ENCODE measurements around the gene ZCCHC14. TPM values are rescaled to one million over a fixed set of nuclear protein-coding genes. Genes with fewer than 3 reads are reported as not detected.

ZCCHC14 gene
- total and polyA plus RNA-seq, 2 of the 8 experiments (the other 6 are each of a cell fraction or from before 2014, with no cell fraction given), result 8.2 to 28.2 TPM

- Histone ChIP-seq H3K79me1 (ENCODE audit: low read depth, low read length) (no peaks in the 10 kb centered on the region; the same call in 1 of the 2 replicates), H3K23me2 (ENCODE audit: low read depth, low read length) (no peaks in the 10 kb centered on the region), H3K27ac (ENCODE audit: low read depth, low read length) (no peak overlapping the region), H4K20me1 (replicated peaks in 1 of 2; ENCODE audit: control insufficient read depth in 1 of 2, insufficient read depth in 2 of 2, low read length in 2 of 2) (peaks cover 3 to 10% of the 10 kb centered on the region in 2 experiments), H3K14ac (ENCODE audit: insufficient read length) (no peak overlapping the region), H2BK120ac (replicated peaks; ENCODE audit: low read depth, low read length) (no peak overlapping the region), H4K91ac (replicated peaks; ENCODE audit: insufficient read length, low read length) (peak overlapping the region; percentile 5), H2AFZ (ENCODE audit: low read length) (no peak overlapping the region), H3K27me3 (replicated peaks in 1 of 4; ENCODE audit: control insufficient read depth in 3 of 4, extremely low read depth in 1 of 4, insufficient read depth in 3 of 4, low read length in 3 of 4) (no peaks in the 10 kb centered on the region), H3K56ac (replicated peaks; ENCODE audit: insufficient read length, low read depth, low read length) (no peak overlapping the region), H3K18ac (ENCODE audit: extremely low read depth, low read length) (no peak overlapping the region; the same call in 1 of the 2 replicates), H4K8ac (ENCODE audit: extremely low read depth, insufficient read depth, low read length) (no peak overlapping the region), H3K4me1 (replicated peaks in 1 of 4; ENCODE audit: control insufficient read depth in 3 of 4, insufficient read depth in 4 of 4, low read length in 3 of 4) (peaks cover 5 to 17% (median 11%) of the 10 kb centered on the region in 4 experiments), H3K9ac (replicated peaks in 1 of 4; ENCODE audit: extremely low read depth in 1 of 4, low read depth in 3 of 4, low read length in 3 of 4) (no peak overlapping the region), H2BK20ac (ENCODE audit: low read length) (no peak overlapping the region), H3K36me3 (ENCODE audit: control insufficient read depth in 2 of 4, insufficient read depth in 4 of 4, low read length in 3 of 4) (peaks cover 0 to 3% (median 1%) of the 10 kb centered on the region in 4 experiments; a peak in 3 of 8 replicates), H2BK12ac (ENCODE audit: low read depth, low read length) (no peak overlapping the region), H4K5ac (ENCODE audit: insufficient read length, low read depth, low read length) (no peak overlapping the region), H3K9me3 (ENCODE audit: insufficient read depth in 2 of 2, low read depth in 1 of 2, low read length in 1 of 2) (no peaks in the 10 kb centered on the region), H3K4ac (replicated peaks; ENCODE audit: insufficient read length, low read depth, low read length) (no peak overlapping the region), H3K23ac (ENCODE audit: insufficient read length) (no peak overlapping the region), H2AK5ac (ENCODE audit: low read depth, low read length) (no peak overlapping the region), H3K4me2 (ENCODE audit: insufficient read depth in 1 of 2, low read depth in 2 of 2, low read length in 2 of 2) (peak overlapping the region; percentile 34 to 46; a peak in 2 of 4 replicates), H3K4me3 (ENCODE audit: extremely low read depth in 1 of 4, insufficient read depth in 2 of 4, low read depth in 3 of 4, low read length in 4 of 4) (no peak overlapping the region), H3K79me2 (ENCODE audit: control insufficient read depth in 1 of 2, insufficient read depth in 2 of 2, low read length in 2 of 2) (no peaks in the 10 kb centered on the region), H2BK5ac (ENCODE audit: low read depth, low read length) (0 out of 2 replicates have a peak overlapping the region, but pooled peaks have one; percentile 37), H2BK15ac (ENCODE audit: low read length) (no peak overlapping the region)
- POLR2A ChIA-PET (ENCODE audit: partially characterized antibody), result interaction anchor here (1.2 to 1.3 kb wide), 2 partner anchors 10 to 13 kb away, joined by 4 read pairs; no protein-coding TSS in a partner anchor
- WGBS, 2 experiments (ENCODE audit: extremely low coverage in 1 of 2, insufficient coverage in 1 of 2, insufficient read length in 1 of 2, insufficient replicate concordance in 2 of 2, low coverage in 1 of 2, low lambda C conversion rate in 2 of 2, missing lambda C conversion rate in 1 of 2), result 74% methylated on average over 12 of the region's 12 CpGs; no CpG with 5 or more reads in 1 of the 2 experiments
- CTCF ChIA-PET (ENCODE audit: partially characterized antibody), result interaction anchor here (1.0 to 4.6 kb wide), 6 partner anchors 9 to 210 kb away, joined by 3 to 22 read pairs (median 10); no protein-coding TSS in a partner anchor
- FAIRE-seq (no peak), DNase-seq (ENCODE audit: low read depth in 1 of 2, low spot score in 2 of 2) (no peak)
- TF ChIP-seq CTBP2 (IDR thresholded peaks at IDR 0.05; ENCODE audit: borderline replicate concordance, insufficient read depth, insufficient read length, low read length), result no peak
- TF ChIP-seq HDAC6 (IDR thresholded peaks at IDR 0.05; ENCODE audit: low read depth, low read length), result no peak
- TF ChIP-seq RXRA (IDR thresholded peaks at IDR 0.05; ENCODE audit: insufficient read depth, low read depth, low read length), result no peak
- no peak for TF ChIP-seq CTCF (IDR thresholded peaks at IDR 0.05; ENCODE audit: control extremely low read depth in 1 of 3, insufficient read depth in 1 of 3, low read depth in 1 of 3, low read length in 3 of 3)
- TF ChIP-seq USF2 (IDR thresholded peaks at IDR 0.05; ENCODE audit: low read length), result no peak
- TF ChIP-seq SIX5 (IDR thresholded peaks at IDR 0.05; ENCODE audit: low read depth, low read length), result no peak
- no peak for TF ChIP-seq JUND (IDR thresholded peaks at IDR 0.05; ENCODE audit: low read length)
- TF ChIP-seq TAF1 (IDR thresholded peaks at IDR 0.05; ENCODE audit: low read depth, low read length), result no peak
- TF ChIP-seq JUN (IDR thresholded peaks at IDR 0.05; ENCODE audit: low read depth, low read length), result no peak
- no peak for TF ChIP-seq CREB1 (IDR thresholded peaks at IDR 0.05)
These were observed 66.9 kb downstream of the ZCCHC14 start for GRCh38 chr16:87425941-87426340.
